Non-pigmented ciliary epithelial cell (primary cell): Measurements from ENCODE around the gene RIPOR3.

Experiments used
- DNase-seq: peaks from one replicate; pipeline ENCODE4 v3.0.0-alpha.2; 2010; ENCODE audit warnings: low read depth

The RIPOR3 gene

GRCh38 chr20:50588034-50588736 is 103.2 kb downstream of the RIPOR3 start:
- DNase-seq: no peak

- DNase-seq: no peak
Observed at GRCh38 chr20:50587291-50587961, 103.9 kb downstream of the RIPOR3 start.

- no peak for DNase-seq
Observed at GRCh38 chr20:50586531-50587232, 104.7 kb downstream of the RIPOR3 start.

- DNase-seq: no peak
Observed at GRCh38 chr20:50585678-50586077, 105.7 kb downstream of the RIPOR3 start.

- no peak for DNase-seq
Observed at GRCh38 chr20:50585214-50585613, 106.1 kb downstream of the RIPOR3 start.

GRCh38 chr20:50584687-50585086 is 106.7 kb downstream of the RIPOR3 start:
- no peak for DNase-seq

GRCh38 chr20:50583442-50584150 is 107.7 kb downstream of the RIPOR3 start:
- no peak for DNase-seq

- no peak for DNase-seq
Observed at GRCh38 chr20:50582591-50583234, 108.6 kb downstream of the RIPOR3 start.

GRCh38 chr20:50582092-50582491 is 109.2 kb downstream of the RIPOR3 start:
- DNase-seq: no peak

- no peak for DNase-seq
Observed at GRCh38 chr20:50580842-50581544, 110.3 kb downstream of the RIPOR3 start.

- no peak for DNase-seq
Observed at GRCh38 chr20:50580016-50580747, 111.2 kb downstream of the RIPOR3 start.

GRCh38 chr20:50579511-50579910 is 111.8 kb downstream of the RIPOR3 start:
- no peak for DNase-seq

GRCh38 chr20:50578778-50579165 is 112.6 kb downstream of the RIPOR3 start:
- no peak for DNase-seq

GRCh38 chr20:50578061-50578777 is 113.1 kb downstream of the RIPOR3 start:
- DNase-seq: no peak

GRCh38 chr20:50577175-50578018 is 113.9 kb downstream of the RIPOR3 start:
- no peak for DNase-seq

- DNase-seq: no peak
Observed at GRCh38 chr20:50575865-50576720, 115.2 kb downstream of the RIPOR3 start.

- no peak for DNase-seq
Observed at GRCh38 chr20:50574586-50574985, 116.8 kb downstream of the RIPOR3 start.

GRCh38 chr20:50574108-50574507 is 117.2 kb downstream of the RIPOR3 start:
- no peak for DNase-seq
